Astrocyte of the spinal cord (primary cell): ENCODE data around the gene ITPKB.

Experiments
- DNase-seq: peaks from one replicate; pipeline ENCODE4 v3.0.0; 2011; ENCODE audit warnings: low read depth, low spot score
- H3K4me3 ChIP-seq: 2 replicates; pipeline ENCODE4 v1.5.1; 2011; ENCODE audit warnings: low read depth, mild to moderate bottlenecking, low read length, moderate library complexity
- in situ Hi-C: cut with HindIII; loops from 2 replicates; pipeline ENCODE4 v1.10.0; 2017; ENCODE audit warnings: low sequenced_read_pairs
- TF ChIP-seq, protein P1 (sequence below): IDR thresholded peaks from 2 replicates; pipeline ENCODE4 v1.5.1; 2012; ENCODE audit warnings: low read depth, mild to moderate bottlenecking, low read length, inconsistent platforms

The ITPKB gene

GRCh38 chr1:226702318-226702956, 36.6 kb downstream of the ITPKB start:
- H3K4me3 ChIP-seq: peak overlapping the region; percentile 47
- TF ChIP-seq, protein P1, sequence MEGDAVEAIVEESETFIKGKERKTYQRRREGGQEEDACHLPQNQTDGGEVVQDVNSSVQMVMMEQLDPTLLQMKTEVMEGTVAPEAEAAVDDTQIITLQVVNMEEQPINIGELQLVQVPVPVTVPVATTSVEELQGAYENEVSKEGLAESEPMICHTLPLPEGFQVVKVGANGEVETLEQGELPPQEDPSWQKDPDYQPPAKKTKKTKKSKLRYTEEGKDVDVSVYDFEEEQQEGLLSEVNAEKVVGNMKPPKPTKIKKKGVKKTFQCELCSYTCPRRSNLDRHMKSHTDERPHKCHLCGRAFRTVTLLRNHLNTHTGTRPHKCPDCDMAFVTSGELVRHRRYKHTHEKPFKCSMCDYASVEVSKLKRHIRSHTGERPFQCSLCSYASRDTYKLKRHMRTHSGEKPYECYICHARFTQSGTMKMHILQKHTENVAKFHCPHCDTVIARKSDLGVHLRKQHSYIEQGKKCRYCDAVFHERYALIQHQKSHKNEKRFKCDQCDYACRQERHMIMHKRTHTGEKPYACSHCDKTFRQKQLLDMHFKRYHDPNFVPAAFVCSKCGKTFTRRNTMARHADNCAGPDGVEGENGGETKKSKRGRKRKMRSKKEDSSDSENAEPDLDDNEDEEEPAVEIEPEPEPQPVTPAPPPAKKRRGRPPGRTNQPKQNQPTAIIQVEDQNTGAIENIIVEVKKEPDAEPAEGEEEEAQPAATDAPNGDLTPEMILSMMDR: no peak
- in situ Hi-C loops: no loop called here
- DNase-seq: peak; percentile 70

GRCh38 chr1:226700861-226701260, 38.2 kb downstream of the ITPKB start:
- in situ Hi-C loops: no loop called here
- H3K4me3 ChIP-seq: no peak overlapping the region
- no peak for DNase-seq
- TF ChIP-seq, protein P1: no peak

GRCh38 chr1:226699166-226699565, 39.9 kb downstream of the ITPKB start:
- in situ Hi-C loops: no loop called here
- no peak overlapping the region for H3K4me3 ChIP-seq
- TF ChIP-seq, protein P1: no peak
- DNase-seq: no peak

GRCh38 chr1:226698659-226699058, 40.4 kb downstream of the ITPKB start:
- in situ Hi-C loops: no loop called here
- no peak overlapping the region for H3K4me3 ChIP-seq
- TF ChIP-seq, protein P1: no peak
- DNase-seq: no peak

DNA sequence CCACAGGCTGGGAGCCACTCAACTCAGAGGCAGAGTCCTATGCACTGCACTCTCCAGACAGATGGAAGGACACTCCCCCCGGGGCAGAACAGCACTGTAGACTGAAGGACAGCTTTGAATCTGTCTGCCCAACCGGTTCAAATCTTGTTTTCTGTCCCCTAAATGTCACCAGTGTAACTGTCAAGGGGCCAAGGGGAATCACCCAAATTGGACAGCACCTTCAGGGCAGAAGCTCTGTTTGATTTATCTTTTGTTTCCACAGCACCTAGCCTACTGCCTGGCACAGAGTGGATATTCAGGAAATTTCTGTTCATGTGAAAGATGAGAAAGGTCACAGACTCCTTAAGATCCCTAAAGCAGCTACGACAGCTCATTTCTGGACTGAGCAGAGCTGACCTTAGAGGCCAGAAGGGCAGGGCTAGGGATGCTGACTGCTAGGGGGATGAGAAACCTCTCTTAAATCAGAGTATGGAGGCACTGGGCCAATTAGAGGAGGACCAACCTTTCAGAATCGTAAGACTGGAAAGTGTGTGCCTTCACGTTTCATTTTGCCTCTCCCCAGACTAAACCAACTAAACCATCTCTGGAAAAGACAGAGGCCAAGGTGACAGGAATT, 41.0 kb downstream of the ITPKB start:
- DNase-seq: no peak
- no peak overlapping the region for H3K4me3 ChIP-seq
- TF ChIP-seq, protein P1: no peak
- in situ Hi-C loops: no loop called here

- no peak overlapping the region for H3K4me3 ChIP-seq
- TF ChIP-seq, protein P1: no peak
- in situ Hi-C loops: no loop called here
- peak; percentile 87 for DNase-seq
Measured at GRCh38 chr1:226697151-226697928, 41.7 kb downstream of the ITPKB start.
